Endothelial cell of umbilical vein (primary cell): ENCODE measurements around the gene SOX13. TPM values are rescaled to one million over a fixed set of nuclear protein-coding genes. Genes with fewer than 3 reads are reported as not detected.

Experiments used
- BruUV-seq: library from RNA; stranded (reverse); fragments of 400-500 nt; replicated peaks from 2 replicates; lab custom pipeline; 2021; lab: Mats Ljungman, UMichigan
- CTCF ChIA-PET: fragments of 300-600, 350-600 bp; sonication (Branson Sonifier 250); formaldehyde crosslinking; loops from one replicate; lab custom pipeline; 2021; ENCODE audit warnings: antibody characterized with exemption, inconsistent platforms; lab: Charles Lee
- POLR2A ChIA-PET: fragments of 300-600, 350-600 bp; sonication (Branson Sonifier 250); formaldehyde crosslinking; loops from one replicate; lab custom pipeline; 2021; ENCODE audit warnings: antibody characterized with exemption, inconsistent platforms; lab: Charles Lee
- DNase-seq: peaks from one replicate; pipeline ENCODE4 v3.0.0-alpha.2; 2011; ENCODE audit warnings: low read depth, low spot score
- FAIRE-seq: peaks from 2 replicates; lab custom pipeline; 2011; peaks lifted over from hg19 to GRCh38; lab: Jason Lieb, UNC
- H2AFZ ChIP-seq: 2 replicates; pipeline ENCODE4 v1.6.0; 2012; ENCODE audit warnings: low read depth, low read length, control low read depth, inconsistent platforms
- H3K27ac ChIP-seq: 2 replicates; pipeline ENCODE4 v1.5.1; 2011; ENCODE audit warnings: low read depth, mild to moderate bottlenecking, control low read depth, low read length, moderate library complexity; ENCODE audit not compliant: insufficient read depth
- H3K27me3 ChIP-seq, 2 experiments: 2 replicates each; pipeline versions ENCODE4 v1.6.0 to v1.6.1; 2011; ENCODE audit warnings: low read length in 2 of 2, mixed read lengths in 1 of 2; ENCODE audit not compliant: control insufficient read depth in 2 of 2, insufficient read depth in 2 of 2
- H3K36me3 ChIP-seq, 2 experiments: 2 replicates in 1 of 2; 3 replicates in 1 of 2; pipeline ENCODE4 v1.5.1; 2011; ENCODE audit warnings: low read length in 2 of 2, mild to moderate bottlenecking in 1 of 2, moderate library complexity in 1 of 2; ENCODE audit not compliant: control insufficient read depth in 2 of 2, insufficient read depth in 2 of 2; ENCODE audit errors: extremely low read depth in 1 of 2
- H3K4me1 ChIP-seq: 3 replicates; pipeline ENCODE4 v1.5.1; 2011; ENCODE audit warnings: mild to moderate bottlenecking, low read length; ENCODE audit not compliant: control insufficient read depth, insufficient read depth; ENCODE audit errors: extremely low read depth
- H3K4me2 ChIP-seq: 2 replicates; pipeline ENCODE4 v1.6.1; 2011; ENCODE audit warnings: low read length, control low read depth, mixed read lengths; ENCODE audit not compliant: insufficient read depth
- H3K4me3 ChIP-seq, 3 experiments: fragments of 200-600 bp in 1 of 3; sonication (generic), shearing (Covaris generic) in 1 of 3; replicated peaks in 1 of 3; 2 replicates each; pipeline ENCODE4 v1.5.1; 2011 to 2016; ENCODE audit warnings: control low read depth in 3 of 3, low read length in 3 of 3, mild to moderate bottlenecking in 2 of 3, inconsistent platforms in 1 of 3, low read depth in 1 of 3, moderate library complexity in 1 of 3; ENCODE audit not compliant: insufficient read depth in 1 of 3
- H3K79me2 ChIP-seq: 2 replicates; pipeline ENCODE4 v1.6.0; 2012; ENCODE audit warnings: low read length, inconsistent platforms; ENCODE audit not compliant: control insufficient read depth, insufficient read depth
- H3K9ac ChIP-seq: replicated peaks from 2 replicates; pipeline ENCODE3; 2011; ENCODE audit warnings: low read length, control low read depth; ENCODE audit not compliant: insufficient read depth; ENCODE audit errors: extremely low read depth
- H3K9me1 ChIP-seq: replicated peaks from 3 replicates; pipeline ENCODE4 v1.6.0; 2011; ENCODE audit warnings: mild to moderate bottlenecking, low read length; ENCODE audit not compliant: control insufficient read depth, insufficient read depth; ENCODE audit errors: extremely low read depth
- H3K9me3 ChIP-seq: replicated peaks from 2 replicates; pipeline ENCODE4 v1.5.1; 2012; ENCODE audit warnings: low read length, inconsistent platforms; ENCODE audit not compliant: control insufficient read depth, insufficient read depth
- H4K20me1 ChIP-seq: replicated peaks from 2 replicates; pipeline ENCODE3; 2011; ENCODE audit warnings: mild to moderate bottlenecking, low read length; ENCODE audit not compliant: control insufficient read depth, insufficient read depth; ENCODE audit errors: extremely low read depth
- CTCF ChIP-seq, 2 donors: IDR thresholded peaks; 1 replicate in 1 of 2; 2 replicates in 1 of 2; pipeline ENCODE4 v1.5.1; 2011; ENCODE audit warnings: low read length in 2 of 2, mild to moderate bottlenecking in 2 of 2, moderate library complexity in 2 of 2, control low read depth in 1 of 2, inconsistent platforms in 1 of 2, low read depth in 1 of 2; ENCODE audit not compliant: insufficient read depth in 1 of 2; ENCODE audit errors: extremely low read depth in 1 of 2
- EZH2 ChIP-seq: IDR thresholded peaks from 2 replicates; pipeline ENCODE4 v1.6.1; 2012; ENCODE audit warnings: borderline replicate concordance, low read depth, mild to moderate bottlenecking, moderate library complexity, low read length, inconsistent platforms; ENCODE audit not compliant: severe bottlenecking
- FOS ChIP-seq: IDR thresholded peaks from 2 replicates; pipeline ENCODE4 v1.6.1; 2011; ENCODE audit warnings: mild to moderate bottlenecking, low read length, moderate library complexity, borderline replicate concordance; ENCODE audit not compliant: insufficient read depth
- GATA2 ChIP-seq: IDR thresholded peaks from 2 replicates; pipeline ENCODE4 v1.7.0; 2011; ENCODE audit warnings: low read depth, mild to moderate bottlenecking, moderate library complexity, mixed read lengths, low read length; ENCODE audit not compliant: insufficient read length, insufficient read depth
- JUN ChIP-seq: IDR thresholded peaks from 2 replicates; pipeline ENCODE4 v1.6.1; 2011; ENCODE audit warnings: borderline replicate concordance, low read depth; ENCODE audit not compliant: insufficient read length, insufficient read depth
- MAX ChIP-seq: IDR thresholded peaks from 2 replicates; pipeline ENCODE4 v1.6.1; 2011; ENCODE audit not compliant: insufficient read depth, insufficient read length
- MYC ChIP-seq: IDR thresholded peaks from one replicate; pipeline ENCODE4 v1.6.1; 2011; ENCODE audit warnings: mild to moderate bottlenecking, low read depth, low read length
- POLR2A ChIP-seq: IDR thresholded peaks from 2 replicates; pipeline ENCODE4 v1.6.1; 2012; ENCODE audit warnings: low read depth, mild to moderate bottlenecking, control low read depth, low read length
- POLR2AphosphoS5 ChIP-seq: IDR thresholded peaks from 2 replicates; pipeline ENCODE4 v1.6.1; 2012; ENCODE audit warnings: low read depth, mild to moderate bottlenecking, control low read depth, low read length, moderate library complexity; ENCODE audit not compliant: insufficient read depth
- dilution Hi-C: fragments of 300-500 bp; cut with MboI; formaldehyde crosslinking; loops from one replicate; pipeline ENCODE4 v1.15.0; 2019; ENCODE audit warnings: low sequenced_read_pairs; ENCODE audit not compliant: extremely low pct_ligation_motif_present
- intact Hi-C: fragments of 100-400 bp; cut with micrococcal nuclease; formaldehyde crosslinking; loops from one replicate; pipeline ENCODE4 v1.10.0; 2022
- polyA plus RNA-seq, 4 experiments: library from polyadenylated mRNA; depleted of rRNA in 3 of 4; stranded (reverse) in 3 of 4; unstranded in 1 of 4; fragments of >200 nt; gene quantifications; 2 replicates each; pipeline versions ENCODE4 v1.2.1 to v1.2.3, GENCODE V29; 2011 to 2012; ENCODE audit warnings: missing spikeins in 1 of 4
- total RNA-seq: library from RNA; stranded (reverse); gene quantifications from 2 replicates; pipeline ENCODE4 v1.2.3, GENCODE V29; 2021

SOX13 gene
- total and polyA plus RNA-seq, 2 donors (not counting 3 experiments of a cell fraction or from before 2014, with no cell fraction given), result 40.8 to 57.7 TPM

GRCh38 chr1:204067935-204068334 lies 5.0 kb upstream of the SOX13 start:
- BruUV-seq, result no TSS peak
- DNase-seq (no peak), FAIRE-seq (no peak)
- Histone ChIP-seq H3K4me1 (peaks cover 6% of the 10 kb centered on the region), H3K9ac (no peak overlapping the region), H3K4me3 (no peak overlapping the region), H2AFZ (no peak overlapping the region), H3K9me1 (no peaks in the 10 kb centered on the region), H4K20me1 (no peaks in the 10 kb centered on the region), H3K27ac (no peak overlapping the region), H3K36me3 (no peaks in the 10 kb centered on the region), H3K9me3 (no peaks in the 10 kb centered on the region), H3K27me3 (peaks cover 0 to 2% of the 10 kb centered on the region in 2 experiments), H3K79me2 (no peaks in the 10 kb centered on the region), H3K4me2 (no peak overlapping the region)
- TF ChIP-seq MAX (no peak), POLR2AphosphoS5 (no peak), POLR2A (no peak), EZH2 (no peak), FOS (no peak), CTCF (IDR thresholded peaks at IDR 0.05; ENCODE audit: extremely low read depth in 1 of 2, insufficient read depth in 1 of 2, low read depth in 1 of 2, low read length in 2 of 2) (no peak), JUN (no peak), GATA2 (no peak), MYC (no peak)
- dilution Hi-C loops (no loop called here), intact Hi-C loops (no loop called here)
- CTCF ChIA-PET, result interaction anchor here (1.7 kb wide), 1 partner anchor 196 kb away, joined by 3 read pairs; no protein-coding TSS in a partner anchor
- POLR2A ChIA-PET, result no interaction called here
